ENCODE data around the gene HOXA4.

- no peak for TF ChIP-seq CTCF (IDR thresholded peaks at IDR 0.05)
- TF ChIP-seq POLR2A (IDR thresholded peaks at IDR 0.05): no peak
- no peak for TF ChIP-seq POLR2AphosphoS5 (IDR thresholded peaks at IDR 0.05)
These were observed 28.9 kb upstream of the HOXA4 start for GRCh38 chr7:27159266-27160144.
